RWPE1 (cell line): Measurements from ENCODE around the gene CTIF.

Source experiments
- CTCF ChIA-PET: fragments of 350-600 bp; sonication (Branson Sonifier 250); formaldehyde crosslinking; extraction: SDS; loops from one replicate; lab custom pipeline; 2021; lab: Yijun Ruan, JAX
- POLR2A ChIA-PET: fragments of 400-600 bp; formaldehyde crosslinking; extraction: SDS; loops from one replicate; lab custom pipeline; 2020; ENCODE audit warnings: antibody characterized with exemption; ENCODE audit not compliant: low non-redundant PET; lab: Yijun Ruan, JAX
- DNase-seq: peaks from one replicate; pipeline ENCODE4 v3.0.0; 2012; ENCODE audit warnings: low spot score
- H3K27ac ChIP-seq: fragments of 450-650 bp; 2 replicates; pipeline ENCODE4 v1.5.1; 2017
- CTCF ChIP-seq: fragments of 450-650 bp; conservative IDR thresholded peaks from 2 replicates; pipeline ENCODE4 v1.5.1; 2017; ENCODE audit warnings: low read depth, mild to moderate bottlenecking

The CTIF gene

GRCh38 chr18:48631851-48632250 lies 93.0 kb downstream of the CTIF start:
- ChIA-PET POLR2A (no interaction called here), CTCF (no interaction called here)
- no peak for TF ChIP-seq CTCF
- no peak overlapping the region for H3K27ac ChIP-seq
- no peak for DNase-seq

- DNase-seq = no peak
- CTCF ChIA-PET = no interaction called here
- no peak overlapping the region for H3K27ac ChIP-seq
- no peak for TF ChIP-seq CTCF
- POLR2A ChIA-PET = no interaction called here
Observed at GRCh38 chr18:48632676-48633257, 93.9 kb downstream of the CTIF start.

- ChIA-PET POLR2A (no interaction called here), CTCF (no interaction called here)
- no peak for TF ChIP-seq CTCF
- DNase-seq = no peak
- no peak overlapping the region for H3K27ac ChIP-seq
Observed at GRCh38 chr18:48634491-48634890, 95.7 kb downstream of the CTIF start.

- no peak overlapping the region for H3K27ac ChIP-seq
- TF ChIP-seq CTCF = no peak
- ChIA-PET CTCF (no interaction called here), POLR2A (no interaction called here)
- no peak for DNase-seq
Observed at GRCh38 chr18:48634975-48635374, 96.1 kb downstream of the CTIF start.

- no peak overlapping the region for H3K27ac ChIP-seq
- no peak for TF ChIP-seq CTCF
- ChIA-PET POLR2A (no interaction called here), CTCF (no interaction called here)
- no peak for DNase-seq
Observed at GRCh38 chr18:48635806-48636205, 97.0 kb downstream of the CTIF start.

GRCh38 chr18:48636436-48636835 lies 97.6 kb downstream of the CTIF start:
- no peak overlapping the region for H3K27ac ChIP-seq
- ChIA-PET POLR2A (no interaction called here), CTCF (no interaction called here)
- no peak for TF ChIP-seq CTCF
- no peak for DNase-seq
